ENCODE results near the gene SRSF7. TPM values are rescaled to one million over a fixed set of nuclear protein-coding genes. Genes with fewer than 3 reads are reported as not detected.

Gene SRSF7
- total RNA-seq, 1 experiment from 2014 or later: 299 TPM

GRCh38 chr2:38778687-38779082 lies 27.5 kb upstream of the SRSF7 start:
- Mint-ChIP-seq H3K27ac (no peak overlapping the region), H3K36me3 (peaks cover 20% of the 10 kb centered on the region), H3K9me3 (no peaks in the 10 kb centered on the region), H3K27me3 (ENCODE audit: low read depth) (peaks cover 16% of the 10 kb centered on the region), H3K4me3 (peak overlapping the region; percentile 98), H3K4me1 (peaks cover 8% of the 10 kb centered on the region; the same call in 1 of the 2 replicates)
- DNase-seq (ENCODE audit: low spot score) (no peak), ATAC-seq (no peak)
- CTCF ChIA-PET: no interaction called here
- POLR2A ChIA-PET: no interaction called here
- TF ChIP-seq ARID4B (CRISPR knock-in tag; IDR thresholded peaks at IDR 0.05; ENCODE audit: borderline replicate concordance) (no peak), ZNF425 (CRISPR knock-in tag; conservative IDR thresholded peaks at IDR 0.05) (no peak), KAT7 (CRISPR knock-in tag; IDR thresholded peaks at IDR 0.05; ENCODE audit: borderline replicate concordance) (no peak), AFF4 (CRISPR knock-in tag; IDR thresholded peaks at IDR 0.05; ENCODE audit: borderline replicate concordance) (no peak), USF1 (CRISPR knock-in tag; IDR thresholded peaks at IDR 0.05) (no peak), ZNF532 (CRISPR knock-in tag; IDR thresholded peaks at IDR 0.05; ENCODE audit: borderline replicate concordance) (no peak), FOXK1 (CRISPR knock-in tag; IDR thresholded peaks at IDR 0.05) (no peak), CBFB (CRISPR knock-in tag; IDR thresholded peaks at IDR 0.05; ENCODE audit: low read depth) (no peak), ATF6 (CRISPR knock-in tag; IDR thresholded peaks at IDR 0.05) (no peak), ATF3 (CRISPR knock-in tag; conservative IDR thresholded peaks at IDR 0.05) (no peak), GABPB1 (CRISPR knock-in tag; IDR thresholded peaks at IDR 0.05) (no peak), MYBL2 (CRISPR knock-in tag; IDR thresholded peaks at IDR 0.05) (no peak), ELF4 (CRISPR knock-in tag; IDR thresholded peaks at IDR 0.05; ENCODE audit: low read depth) (no peak), FOXP4 (CRISPR knock-in tag; IDR thresholded peaks at IDR 0.05) (no peak), FOXP1 (CRISPR knock-in tag; IDR thresholded peaks at IDR 0.05; ENCODE audit: borderline replicate concordance) (no peak)

Data from WTC11 (cell line).